ENCODE results near the gene CAMTA1. TPM values are rescaled to one million over a fixed set of nuclear protein-coding genes. Genes with fewer than 3 reads are reported as not detected.

CAMTA1 gene
- polyA plus RNA-seq, 1 experiment, result 23.1 TPM

GRCh38 chr1:6801966-6802365, 16.7 kb downstream of the CAMTA1 start:
- CTCF ChIA-PET, result interaction anchor here (1.1 to 5.1 kb wide), 7 partner anchors 22 to 846 kb away, joined by 3 to 28 read pairs (median 4); no protein-coding TSS in a partner anchor
- Histone ChIP-seq H3K36me3 (ENCODE audit: control insufficient read depth, insufficient read depth, low read length) (no peaks in the 10 kb centered on the region; the same call in 1 of the 2 replicates), H3K4me3 (ENCODE audit: low read depth, low read length) (no peak overlapping the region), H3K27me3 (ENCODE audit: control insufficient read depth, insufficient read depth, low read length) (no peaks in the 10 kb centered on the region)
- POLR2A ChIA-PET, result no interaction called here
- no peak for DNase-seq (ENCODE audit: low read depth)
- no peak for TF ChIP-seq CTCF (IDR thresholded peaks at IDR 0.05; ENCODE audit: insufficient read depth, low read depth, low read length)

- H3K36me3 ChIP-seq (ENCODE audit: control insufficient read depth, insufficient read depth, low read length), result no peaks in the 10 kb centered on the region; the same call in 1 of the 2 replicates
- no peak for TF ChIP-seq CTCF (IDR thresholded peaks at IDR 0.05; ENCODE audit: insufficient read depth, low read depth, low read length)
- no peaks in the 10 kb centered on the region for H3K27me3 ChIP-seq (ENCODE audit: control insufficient read depth, insufficient read depth, low read length)
- POLR2A ChIA-PET, result no interaction called here
- no peak overlapping the region for H3K4me3 ChIP-seq (ENCODE audit: low read depth, low read length)
- DNase-seq (ENCODE audit: low read depth), result no peak
- CTCF ChIA-PET, result interaction anchor here (1.1 to 5.1 kb wide), 6 partner anchors 22 to 845 kb away, joined by 3 to 28 read pairs (median 4); no protein-coding TSS in a partner anchor
Observed at GRCh38 chr1:6802454-6802853, 17.2 kb downstream of the CAMTA1 start.

- no peak for DNase-seq (ENCODE audit: low read depth)
- no peak for TF ChIP-seq CTCF (IDR thresholded peaks at IDR 0.05; ENCODE audit: insufficient read depth, low read depth, low read length)
- no peaks in the 10 kb centered on the region for H3K27me3 ChIP-seq (ENCODE audit: control insufficient read depth, insufficient read depth, low read length)
- H3K36me3 ChIP-seq (ENCODE audit: control insufficient read depth, insufficient read depth, low read length), result no peaks in the 10 kb centered on the region; the same call in 1 of the 2 replicates
- CTCF ChIA-PET, result interaction anchor here (1.1 to 5.1 kb wide), 5 partner anchors 22 to 845 kb away, joined by 3 to 28 read pairs (median 4); no protein-coding TSS in a partner anchor
- H3K4me3 ChIP-seq (ENCODE audit: low read depth, low read length), result no peak overlapping the region
- POLR2A ChIA-PET, result no interaction called here
Observed at GRCh38 chr1:6802893-6803292, 17.6 kb downstream of the CAMTA1 start.

- H3K36me3 ChIP-seq (ENCODE audit: control insufficient read depth, insufficient read depth, low read length), result no peaks in the 10 kb centered on the region; the same call in 1 of the 2 replicates
- no peaks in the 10 kb centered on the region for H3K27me3 ChIP-seq (ENCODE audit: control insufficient read depth, insufficient read depth, low read length)
- POLR2A ChIA-PET, result no interaction called here
- no peak for TF ChIP-seq CTCF (IDR thresholded peaks at IDR 0.05; ENCODE audit: insufficient read depth, low read depth, low read length)
- DNase-seq (ENCODE audit: low read depth), result no peak
- H3K4me3 ChIP-seq (ENCODE audit: low read depth, low read length), result no peak overlapping the region
- CTCF ChIA-PET, result interaction anchor here (0.8 to 5.1 kb wide), 3 partner anchors 15 to 86 kb away, joined by 3 to 28 read pairs (median 3); no protein-coding TSS in a partner anchor
Observed at GRCh38 chr1:6803357-6803756, 18.1 kb downstream of the CAMTA1 start.

- ChIA-PET POLR2A (no interaction called here), CTCF (interaction anchor here (5.1 kb wide), 1 partner anchor 85 kb away, joined by 28 read pairs; no protein-coding TSS in a partner anchor)
- DNase-seq (ENCODE audit: low read depth), result no peak
- Histone ChIP-seq H3K27me3 (ENCODE audit: control insufficient read depth, insufficient read depth, low read length) (no peaks in the 10 kb centered on the region), H3K4me3 (ENCODE audit: low read depth, low read length) (no peak overlapping the region), H3K36me3 (ENCODE audit: control insufficient read depth, insufficient read depth, low read length) (no peaks in the 10 kb centered on the region)
- no peak for TF ChIP-seq CTCF (IDR thresholded peaks at IDR 0.05; ENCODE audit: insufficient read depth, low read depth, low read length)
Observed at GRCh38 chr1:6805004-6805416, 19.8 kb downstream of the CAMTA1 start.
